HepG2 (cell line): ENCODE measurements around the gene PRKCZ. TPM values are rescaled to one million over a fixed set of nuclear protein-coding genes. Genes with fewer than 3 reads are reported as not detected.
A peak's percentile ranks its signal among the peaks of the same experiment; 100 is the strongest.

Experiments used
- ATAC-seq: fragments of 200-7000 bp; cut with Tn5 transposase; 3 replicates; pipeline ENCODE4 v1.9.1; 2020; ENCODE audit warnings: mild to moderate bottlenecking, moderate library complexity
- BruUV-seq: library from RNA; stranded (reverse); fragments of 400-500 nt; replicated peaks from 2 replicates; lab custom pipeline; 2021; lab: Mats Ljungman, UMichigan
- CTCF ChIA-PET: fragments of 300-600 bp; formaldehyde crosslinking; extraction: SDS; loops from one replicate; lab custom pipeline; 2021; ENCODE audit warnings: low total read pairs, inconsistent platforms, low intra/inter-chr PET ratio; lab: Yijun Ruan, JAX
- POLR2A ChIA-PET: fragments of 350-600 bp; sonication (Branson Sonifier 250); formaldehyde crosslinking; loops from one replicate; lab custom pipeline; 2020; ENCODE audit warnings: antibody characterized with exemption, inconsistent platforms; lab: Yijun Ruan, JAX
- DNase-seq: peaks from one replicate; pipeline ENCODE4 v3.0.0-alpha.2; 2015; ENCODE audit warnings: low spot score
- FAIRE-seq: peaks from 3 replicates; lab custom pipeline; 2011; peaks lifted over from hg19 to GRCh38; lab: Jason Lieb, UNC
- H2AFZ ChIP-seq: one replicate; pipeline ENCODE4 v1.6.1; 2011; ENCODE audit warnings: low read length, inconsistent platforms
- H3K27ac ChIP-seq: fragments of 300-600 bp; 3 replicates; pipeline ENCODE4 v1.8.0; 2011; ENCODE audit warnings: mixed run types, mild to moderate bottlenecking, mixed read lengths, low read length, inconsistent platforms; ENCODE audit not compliant: insufficient read depth; ENCODE audit errors: extremely low read length
- H3K27me3 ChIP-seq, 2 experiments: fragments of 200-600 bp in 1 of 2; 2 replicates in 1 of 2; 3 replicates in 1 of 2; pipeline versions ENCODE4 v1.6.0 to v1.8.0; 2011; ENCODE audit warnings: low read length in 2 of 2, mild to moderate bottlenecking in 2 of 2, moderate library complexity in 2 of 2, inconsistent platforms in 1 of 2; ENCODE audit not compliant: insufficient read depth in 2 of 2, control insufficient read depth in 1 of 2
- H3K36me3 ChIP-seq, 2 experiments: fragments of 200-600 bp in 1 of 2; replicated peaks in 1 of 2; 2 replicates in 1 of 2; 3 replicates in 1 of 2; pipeline versions ENCODE4 v1.5.1 to v1.8.0; 2011; ENCODE audit warnings: low read length in 2 of 2, inconsistent platforms in 1 of 2; ENCODE audit not compliant: insufficient read depth in 2 of 2, control insufficient read depth in 1 of 2
- H3K4me1 ChIP-seq: 2 replicates; pipeline ENCODE4 v1.5.1; 2012; ENCODE audit warnings: low read length, inconsistent platforms; ENCODE audit not compliant: insufficient read depth
- H3K4me2 ChIP-seq: 2 replicates; pipeline ENCODE4 v1.6.0; 2011; ENCODE audit warnings: low read depth, low read length, inconsistent platforms
- H3K4me3 ChIP-seq, 3 experiments: fragments of 200-600 bp in 1 of 3; sonication (generic), shearing (Covaris generic) in 1 of 3; replicated peaks in 1 of 3; 2 replicates each; pipeline ENCODE4 v1.5.1; 2011 to 2016; ENCODE audit warnings: low read length in 3 of 3, inconsistent platforms in 2 of 3, low read depth in 2 of 3, mild to moderate bottlenecking in 2 of 3, control low read depth in 1 of 3, mixed read lengths in 1 of 3; ENCODE audit not compliant: insufficient read depth in 1 of 3
- H3K79me2 ChIP-seq: one replicate; pipeline ENCODE4 v1.6.1; 2011; ENCODE audit warnings: low read length, inconsistent platforms; ENCODE audit not compliant: insufficient read depth
- H3K9ac ChIP-seq: 2 replicates; pipeline ENCODE4 v1.6.0; 2011; ENCODE audit warnings: mild to moderate bottlenecking, low read depth, low read length, inconsistent platforms; ENCODE audit not compliant: insufficient read depth
- H3K9me3 ChIP-seq: 2 replicates; pipeline ENCODE4 v1.5.1; 2012; ENCODE audit warnings: mild to moderate bottlenecking, low read length
- H4K20me1 ChIP-seq: 2 replicates; pipeline ENCODE4 v1.6.0; 2011; ENCODE audit warnings: inconsistent platforms, mild to moderate bottlenecking, low read length, moderate library complexity; ENCODE audit not compliant: insufficient read depth
- AGO2 ChIP-seq: fragments of 200-400 bp; formaldehyde crosslinking; optimal IDR thresholded peaks from 2 replicates; pipeline ENCODE3; 2017; ENCODE audit warnings: mild to moderate bottlenecking, low read depth, low read length, moderate library complexity
- FOXA1 ChIP-seq, 2 experiments: fragments of 450-650 bp in 1 of 2; sonication (generic) in 1 of 2; formaldehyde crosslinking in 1 of 2; IDR thresholded peaks; 2 replicates each; pipeline versions ENCODE4 v1.4.0 to v1.6.1; 2016 to 2020; ENCODE audit warnings: missing genetic modification reagents in 1 of 2
- HNRNPL ChIP-seq: fragments of 200-400 bp; formaldehyde crosslinking; IDR thresholded peaks from 2 replicates; pipeline ENCODE4 v1.6.1; 2017; ENCODE audit warnings: mild to moderate bottlenecking, low read depth, low read length
- MYNN ChIP-seq: sonication (generic); formaldehyde crosslinking; IDR thresholded peaks from 2 replicates; pipeline ENCODE4 v1.4.0; 2020; ENCODE audit warnings: mild to moderate bottlenecking, low read depth, missing genetic modification reagents
- ZFP36 ChIP-seq: fragments of 150-350 bp; IDR thresholded peaks from 2 replicates; pipeline ENCODE4 v1.6.1; 2018; ENCODE audit warnings: borderline replicate concordance, low read length, low read depth; ENCODE audit not compliant: partially characterized antibody
- WGBS: methylation state at CpG from one replicate; pipeline ENCODE4 v1.1.6; 2017; ENCODE audit warnings: low lambda C conversion rate; 5-methylcytosine and 5-hydroxymethylcytosine counted together
- in situ Hi-C: cut with HindIII; loops from 2 replicates; pipeline ENCODE4 v1.10.0; 2017; ENCODE audit warnings: low pct_unique_long_range_greater_than_20kb; ENCODE audit not compliant: extremely low pct_ligation_motif_present
- intact Hi-C: fragments of 100-400 bp; cut with micrococcal nuclease; formaldehyde crosslinking; loops from one replicate; pipeline ENCODE4 v1.10.0; 2022; ENCODE audit not compliant: unreplicated experiment
- polyA plus RNA-seq, 8 experiments: library from polyadenylated mRNA; depleted of rRNA in 3 of 8; stranded (reverse) in 7 of 8; unstranded in 1 of 8; fragments of >200 nt; fragmentation: Illumina TruSeq in 4 of 8; extraction: Trizol in 4 of 8; gene quantifications; 2 replicates each; pipeline versions ENCODE4 v1.2.1 to v1.2.3, GENCODE V29; 2011 to 2016; ENCODE audit warnings: low read depth in 4 of 8, missing spikeins in 1 of 8, mixed read lengths in 1 of 8; ENCODE audit not compliant: insufficient read depth in 1 of 8
- total RNA-seq, 5 experiments: library from RNA; depleted of rRNA; stranded (reverse); fragments of >200 nt; fragmentation: Illumina TruSeq; extraction: Trizol; gene quantifications; 2 replicates each; pipeline ENCODE4 v1.2.3, GENCODE V29; 2016; ENCODE audit warnings: low read depth in 1 of 5

The PRKCZ gene
- total and polyA plus RNA-seq, 2 of the 13 experiments (the other 11 are each of a cell fraction or from before 2014, with no cell fraction given): 34.7 to 85.2 TPM

DNA sequence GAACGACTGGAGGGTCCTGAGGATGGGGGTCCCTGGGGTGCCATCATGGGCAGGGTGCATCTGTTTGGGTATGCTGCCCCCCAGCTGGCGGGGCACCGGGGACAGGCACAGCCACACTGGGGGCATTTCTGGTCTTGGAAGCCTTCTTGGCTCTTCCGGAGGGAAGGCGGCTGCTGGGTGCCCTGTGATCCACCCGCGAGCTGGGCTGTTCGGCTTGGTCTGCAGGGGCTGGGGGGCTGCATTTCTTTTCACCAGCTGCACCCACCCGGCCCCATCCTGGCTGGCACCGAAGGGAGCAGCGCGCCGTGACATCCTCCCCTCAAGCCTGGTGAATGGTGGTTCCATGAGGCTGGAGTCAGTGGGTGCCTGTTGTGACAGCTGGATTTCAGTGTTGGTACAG is 132.2 kb downstream of the PRKCZ start:
- Histone ChIP-seq H3K9me3 (no peaks in the 10 kb centered on the region), H3K36me3 (peaks cover 15 to 30% of the 10 kb centered on the region in 2 experiments), H3K4me1 (no peaks in the 10 kb centered on the region), H3K4me2 (no peak overlapping the region), H3K27me3 (no peaks in the 10 kb centered on the region), H3K4me3 (no peak overlapping the region), H4K20me1 (no peaks in the 10 kb centered on the region), H3K27ac (no peak overlapping the region), H3K79me2 (no peaks in the 10 kb centered on the region), H3K9ac (no peak overlapping the region), H2AFZ (no peak overlapping the region)
- WGBS: 94% methylated on average over 7 of the region's 13 CpGs
- intact Hi-C loops (no loop called here), in situ Hi-C loops (loop anchor here (25.0 kb wide), 1 partner anchor 330 kb away; no protein-coding TSS in a partner anchor)
- CTCF ChIA-PET: no interaction called here
- POLR2A ChIA-PET: no interaction called here
- TF ChIP-seq FOXA1 (IDR thresholded peaks at IDR 0.05): no peak
- no peak for TF ChIP-seq FOXA1 (CRISPR knock-in tag; IDR thresholded peaks at IDR 0.05)
- TF ChIP-seq MYNN (CRISPR knock-in tag): no peak
- peak; percentile 10 for TF ChIP-seq AGO2
- FAIRE-seq: no peak
- ATAC-seq: no peak
- no TSS peak for BruUV-seq
- DNase-seq: no peak

DNA sequence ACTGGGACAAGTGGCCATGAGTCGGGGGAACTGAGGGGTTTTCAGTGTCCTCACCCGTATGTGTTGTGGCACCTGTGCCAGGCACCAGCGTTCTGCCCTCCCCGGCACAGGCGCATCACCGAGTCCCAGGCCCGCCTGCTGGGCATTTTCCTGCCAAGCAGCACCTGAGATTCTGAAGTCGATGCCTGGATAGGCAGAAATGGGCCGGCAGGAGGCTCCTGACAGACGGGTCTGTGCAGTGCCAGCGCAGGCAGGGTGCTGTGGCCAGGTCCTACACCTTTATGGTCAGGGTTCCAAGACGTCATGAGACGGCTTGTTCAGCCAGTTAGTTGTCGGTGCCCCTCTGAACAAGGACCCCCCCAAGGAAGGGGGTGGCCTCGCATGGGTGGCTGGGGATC is 133.7 kb downstream of the PRKCZ start:
- DNase-seq (no peak), ATAC-seq (no peak)
- H3K4me1 ChIP-seq: peaks cover under 1% of the 10 kb centered on the region
- H2AFZ ChIP-seq: no peak overlapping the region
- CTCF ChIA-PET: no interaction called here
- in situ Hi-C loops: loop anchor here (25.0 kb wide), 1 partner anchor 328 kb away; no protein-coding TSS in a partner anchor
- H4K20me1 ChIP-seq: no peaks in the 10 kb centered on the region
- no peaks in the 10 kb centered on the region for H3K27me3 ChIP-seq
- no peaks in the 10 kb centered on the region for H3K79me2 ChIP-seq
- no peak overlapping the region for H3K4me3 ChIP-seq
- WGBS: 100% methylated on average over 1 of the region's 15 CpGs
- no peak overlapping the region for H3K27ac ChIP-seq
- H3K4me2 ChIP-seq: no peak overlapping the region
- TF ChIP-seq ZFP36 (no peak), HNRNPL (0 out of 2 replicates have a peak, but pooled peaks have one; percentile 56)
- TF ChIP-seq, all 625 proteins: peak for 1
- POLR2A ChIA-PET: no interaction called here
- Histone ChIP-seq H3K36me3 (peaks cover 5 to 19% of the 10 kb centered on the region in 2 experiments), H3K9me3 (no peaks in the 10 kb centered on the region), H3K9ac (no peak overlapping the region)
- intact Hi-C loops: no loop called here
- no peak for FAIRE-seq
- BruUV-seq: no TSS peak
